Smooth muscle cell (in vitro differentiated cells): ENCODE results near the gene FBXW4. TPM values are rescaled to one million over a fixed set of nuclear protein-coding genes. Genes with fewer than 3 reads are reported as not detected.

ENCODE experiments used
- DNase-seq: peaks from one replicate; lab custom pipeline; 2025; ENCODE audit not compliant: unreplicated experiment; lab: John Stamatoyannopoulos, UW
- H2AFZ ChIP-seq: fragments of 200-600 bp; sonication (generic); 2 replicates; pipeline ENCODE4 v1.6.0; 2016; ENCODE audit warnings: antibody characterized with exemption, low read depth, mild to moderate bottlenecking
- H3F3A ChIP-seq: fragments of 200-600 bp; sonication (generic); 2 replicates; pipeline ENCODE4 v1.6.0; 2017; ENCODE audit warnings: antibody characterized with exemption, low read depth
- H3K27ac ChIP-seq: fragments of 200-600 bp; sonication (generic); 2 replicates; pipeline ENCODE4 v1.5.1; 2016; ENCODE audit warnings: low read depth, mild to moderate bottlenecking
- H3K27me3 ChIP-seq: fragments of 200-600 bp; sonication (generic); 2 replicates; pipeline ENCODE4 v1.6.1; 2016; ENCODE audit warnings: low read depth, mild to moderate bottlenecking
- H3K36me3 ChIP-seq: fragments of 200-600 bp; sonication (generic); 2 replicates; pipeline ENCODE4 v1.5.1; 2016; ENCODE audit warnings: low read depth
- H3K4me1 ChIP-seq: fragments of 200-600 bp; sonication (generic); 2 replicates; pipeline ENCODE4 v1.5.1; 2016; ENCODE audit warnings: low read depth
- H3K4me2 ChIP-seq: fragments of 200-600 bp; sonication (generic); 2 replicates; pipeline ENCODE4 v1.6.0; 2016; ENCODE audit warnings: mild to moderate bottlenecking
- H3K4me3 ChIP-seq: fragments of 200-600 bp; sonication (generic); 2 replicates; pipeline ENCODE4 v1.5.1; 2016; ENCODE audit warnings: mild to moderate bottlenecking
- H3K79me2 ChIP-seq: fragments of 200-600 bp; sonication (generic); 2 replicates; pipeline ENCODE4 v1.6.0; 2016; ENCODE audit warnings: low read depth, mild to moderate bottlenecking
- H3K9ac ChIP-seq: fragments of 200-600 bp; sonication (generic); 2 replicates; pipeline ENCODE4 v1.6.0; 2016; ENCODE audit warnings: low read depth
- H3K9me3 ChIP-seq: fragments of 200-600 bp; sonication (generic); replicated peaks from 2 replicates; pipeline ENCODE4 v1.5.1; 2016; ENCODE audit warnings: low read depth
- H4K20me1 ChIP-seq: fragments of 200-600 bp; sonication (generic); 2 replicates; pipeline ENCODE4 v1.6.0; 2016; ENCODE audit warnings: low read depth
- CTCF ChIP-seq: fragments of 200-600 bp; sonication (generic); IDR thresholded peaks from 2 replicates; pipeline ENCODE4 v1.5.1; 2017; ENCODE audit warnings: borderline replicate concordance, mild to moderate bottlenecking, antibody characterized with exemption; ENCODE audit not compliant: insufficient read depth, poor library complexity, severe bottlenecking
- WGBS: methylation state at CpG from one replicate; pipeline ENCODE4 v1.1.7; 2016; ENCODE audit warnings: low lambda C conversion rate; 5-methylcytosine and 5-hydroxymethylcytosine counted together
- polyA plus RNA-seq: library from polyadenylated mRNA; unstranded; fragments of >200 nt; fragmentation: Nextera tagmentation; extraction: Ambion mirVana; gene quantifications from 2 replicates; pipeline ENCODE4 v1.2.1, GENCODE V29; 2016
- total RNA-seq: library from RNA; depleted of rRNA; stranded (reverse); fragments of >200 nt; gene quantifications from 2 replicates; pipeline ENCODE4 v1.2.3, GENCODE V29; 2014

FBXW4 gene
- total and polyA plus RNA-seq, 2 experiments from 2014 or later: 7.2 to 12.1 TPM

GRCh38 chr10:101587725-101588653 lies 107.0 kb downstream of the FBXW4 start, which contains the start of the genes DPCD and POLL:
DPCD (plus strand) TSS chr10:101588321; CDS start chr10:101588337, 16 bp downstream.
POLL (minus strand) TSS chr10:101588257; CDS start chr10:101587360, 897 bp downstream.
- no peaks in the 10 kb centered on the region for H3K36me3 ChIP-seq
- H4K20me1 ChIP-seq: no peaks in the 10 kb centered on the region
- peaks cover 4% of the 10 kb centered on the region for H3K79me2 ChIP-seq
- no peaks in the 10 kb centered on the region for H3K9me3 ChIP-seq
- H3F3A ChIP-seq: no peaks in the 10 kb centered on the region
- H3K27ac ChIP-seq: peak within 1 kb of the TSS; percentile 62
- H3K4me3 ChIP-seq: peak within 1 kb of the TSS; percentile 91
- WGBS: 1% methylated on average over 50 of the region's 50 CpGs
- H3K9ac ChIP-seq: peak within 1 kb of the TSS; percentile 75
- peak; percentile 76 for DNase-seq
- TF ChIP-seq CTCF: no peak
- H3K4me2 ChIP-seq: peak within 1 kb of the TSS; percentile 97
- peaks cover 12% of the 10 kb centered on the region for H3K4me1 ChIP-seq
- no peaks in the 10 kb centered on the region for H3K27me3 ChIP-seq
- H2AFZ ChIP-seq: peak within 1 kb of the TSS; percentile 92

- H3K9ac ChIP-seq: no peak overlapping the region
- H3K4me2 ChIP-seq: no peak overlapping the region
- TF ChIP-seq CTCF: no peak
- H4K20me1 ChIP-seq: no peaks in the 10 kb centered on the region
- no peak overlapping the region for H2AFZ ChIP-seq
- peaks cover 18% of the 10 kb centered on the region for H3K4me1 ChIP-seq
- no peaks in the 10 kb centered on the region for H3K27me3 ChIP-seq
- no peaks in the 10 kb centered on the region for H3F3A ChIP-seq
- H3K9me3 ChIP-seq: no peaks in the 10 kb centered on the region
- peaks cover 4% of the 10 kb centered on the region for H3K79me2 ChIP-seq
- no peak for DNase-seq
- 96% methylated on average over 9 of the region's 9 CpGs for WGBS
- H3K36me3 ChIP-seq: no peaks in the 10 kb centered on the region
- H3K27ac ChIP-seq: no peak overlapping the region
- H3K4me3 ChIP-seq: no peak overlapping the region
These were observed 109.1 kb downstream of the FBXW4 start for GRCh38 chr10:101585841-101586240.

GRCh38 chr10:101580486-101581399 lies 114.2 kb downstream of the FBXW4 start:
- Histone ChIP-seq H3K9ac (no peak overlapping the region), H3K9me3 (no peaks in the 10 kb centered on the region), H2AFZ (no peak overlapping the region), H3K27me3 (no peaks in the 10 kb centered on the region), H3K79me2 (no peaks in the 10 kb centered on the region), H4K20me1 (no peaks in the 10 kb centered on the region), H3K4me1 (peaks cover 7% of the 10 kb centered on the region), H3K36me3 (no peaks in the 10 kb centered on the region), H3F3A (no peaks in the 10 kb centered on the region), H3K27ac (no peak overlapping the region), H3K4me2 (no peak overlapping the region), H3K4me3 (no peak overlapping the region)
- 83% methylated on average over 10 of the region's 10 CpGs for WGBS
- DNase-seq: no peak
- no peak for TF ChIP-seq CTCF
